ENCODE measurements around the gene SYNE4.

DNA sequence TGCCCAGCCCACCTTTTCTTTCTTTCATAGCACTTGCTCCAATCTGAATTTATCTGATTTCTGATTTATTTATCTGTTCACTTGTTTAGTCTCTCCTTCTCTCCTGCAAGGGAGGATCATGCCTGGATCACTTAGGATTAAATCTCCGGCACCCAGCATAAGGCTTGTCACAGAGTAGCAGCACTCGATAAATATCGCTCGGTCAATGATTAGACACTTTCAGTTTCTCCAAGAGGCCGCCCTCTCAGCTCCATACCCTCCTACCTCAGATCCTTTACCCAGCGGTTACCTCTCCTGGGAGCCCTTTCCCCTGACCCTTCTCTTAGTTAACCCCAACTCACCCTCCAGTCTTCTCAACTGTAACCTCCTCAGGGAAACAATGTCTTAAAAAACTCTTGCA lies 22.7 kb upstream of the SYNE4 start:
- TF ChIP-seq POLR2A (IDR thresholded peaks at IDR 0.05), result no peak
- TF ChIP-seq, protein P1, sequence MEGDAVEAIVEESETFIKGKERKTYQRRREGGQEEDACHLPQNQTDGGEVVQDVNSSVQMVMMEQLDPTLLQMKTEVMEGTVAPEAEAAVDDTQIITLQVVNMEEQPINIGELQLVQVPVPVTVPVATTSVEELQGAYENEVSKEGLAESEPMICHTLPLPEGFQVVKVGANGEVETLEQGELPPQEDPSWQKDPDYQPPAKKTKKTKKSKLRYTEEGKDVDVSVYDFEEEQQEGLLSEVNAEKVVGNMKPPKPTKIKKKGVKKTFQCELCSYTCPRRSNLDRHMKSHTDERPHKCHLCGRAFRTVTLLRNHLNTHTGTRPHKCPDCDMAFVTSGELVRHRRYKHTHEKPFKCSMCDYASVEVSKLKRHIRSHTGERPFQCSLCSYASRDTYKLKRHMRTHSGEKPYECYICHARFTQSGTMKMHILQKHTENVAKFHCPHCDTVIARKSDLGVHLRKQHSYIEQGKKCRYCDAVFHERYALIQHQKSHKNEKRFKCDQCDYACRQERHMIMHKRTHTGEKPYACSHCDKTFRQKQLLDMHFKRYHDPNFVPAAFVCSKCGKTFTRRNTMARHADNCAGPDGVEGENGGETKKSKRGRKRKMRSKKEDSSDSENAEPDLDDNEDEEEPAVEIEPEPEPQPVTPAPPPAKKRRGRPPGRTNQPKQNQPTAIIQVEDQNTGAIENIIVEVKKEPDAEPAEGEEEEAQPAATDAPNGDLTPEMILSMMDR (IDR thresholded peaks at IDR 0.05), result no peak

All from prostate gland (tissue), 2 donors.